NCI-H187 treated with DMSO at 0.1 percent for 48 hours (cell line): ENCODE measurements around the gene FAM20C.

Source experiments
- DNase-seq: peaks from one replicate; lab custom pipeline; 2025; lab: John Stamatoyannopoulos, UW

FAM20C gene

GRCh38 chr7:245574-246295 is 53.4 kb downstream of the FAM20C start:
- no peak for DNase-seq

- DNase-seq = no peak
Observed at GRCh38 chr7:246451-246850, 54.1 kb downstream of the FAM20C start.

DNA sequence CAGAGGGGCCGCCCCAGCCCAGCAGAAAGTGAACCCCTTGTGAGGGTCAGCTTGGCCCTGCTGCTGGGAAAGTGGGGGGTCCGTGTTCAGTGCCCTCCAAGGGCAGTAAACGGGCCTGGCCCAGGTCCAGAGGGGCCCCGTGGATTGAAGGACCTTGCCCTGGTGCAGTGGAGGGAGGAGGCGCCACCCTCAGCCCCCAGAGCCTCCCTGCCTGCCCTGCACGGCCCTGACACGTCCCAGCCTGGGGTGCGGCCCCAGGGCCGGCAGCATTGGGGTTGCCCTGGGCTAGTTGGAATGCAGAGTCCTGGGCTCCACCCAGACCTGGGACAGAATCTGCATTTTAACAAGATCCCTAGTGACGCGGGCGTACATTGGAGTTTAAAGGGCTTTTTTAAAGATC is 54.8 kb downstream of the FAM20C start:
- DNase-seq = no peak

GRCh38 chr7:247636-248035 is 55.3 kb downstream of the FAM20C start:
- no peak for DNase-seq

- no peak for DNase-seq
Observed at GRCh38 chr7:248732-249435, 56.5 kb downstream of the FAM20C start.

- no peak for DNase-seq
Observed at GRCh38 chr7:249989-250388, 57.6 kb downstream of the FAM20C start.

GRCh38 chr7:250523-250922 is 58.2 kb downstream of the FAM20C start:
- no peak for DNase-seq

- DNase-seq = no peak
Observed at GRCh38 chr7:251005-251404, 58.6 kb downstream of the FAM20C start.

- no peak for DNase-seq
Observed at GRCh38 chr7:251446-252175, 59.2 kb downstream of the FAM20C start.

- DNase-seq = no peak
Observed at GRCh38 chr7:252216-252965, 60.0 kb downstream of the FAM20C start.

DNA sequence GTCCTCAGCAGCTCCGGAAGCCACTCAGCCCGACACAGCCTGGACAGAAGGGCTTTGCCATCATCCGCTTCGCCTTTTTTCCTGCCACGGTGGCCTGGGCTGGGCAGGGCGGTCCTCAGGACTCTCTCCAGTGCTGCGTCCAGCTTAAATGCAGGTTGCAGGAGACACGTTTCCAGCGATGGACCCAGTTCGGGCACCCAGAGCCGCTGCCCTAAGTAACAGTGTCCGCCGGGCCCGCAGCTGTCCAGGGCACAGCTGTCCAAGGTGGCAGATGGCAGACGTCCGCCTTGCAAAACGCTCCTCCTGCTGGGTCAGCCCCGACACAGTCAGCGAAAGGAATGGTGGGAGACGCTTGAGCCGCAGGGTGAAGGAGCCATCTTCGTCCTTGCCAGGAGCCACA is 60.6 kb downstream of the FAM20C start:
- DNase-seq = no peak

DNA sequence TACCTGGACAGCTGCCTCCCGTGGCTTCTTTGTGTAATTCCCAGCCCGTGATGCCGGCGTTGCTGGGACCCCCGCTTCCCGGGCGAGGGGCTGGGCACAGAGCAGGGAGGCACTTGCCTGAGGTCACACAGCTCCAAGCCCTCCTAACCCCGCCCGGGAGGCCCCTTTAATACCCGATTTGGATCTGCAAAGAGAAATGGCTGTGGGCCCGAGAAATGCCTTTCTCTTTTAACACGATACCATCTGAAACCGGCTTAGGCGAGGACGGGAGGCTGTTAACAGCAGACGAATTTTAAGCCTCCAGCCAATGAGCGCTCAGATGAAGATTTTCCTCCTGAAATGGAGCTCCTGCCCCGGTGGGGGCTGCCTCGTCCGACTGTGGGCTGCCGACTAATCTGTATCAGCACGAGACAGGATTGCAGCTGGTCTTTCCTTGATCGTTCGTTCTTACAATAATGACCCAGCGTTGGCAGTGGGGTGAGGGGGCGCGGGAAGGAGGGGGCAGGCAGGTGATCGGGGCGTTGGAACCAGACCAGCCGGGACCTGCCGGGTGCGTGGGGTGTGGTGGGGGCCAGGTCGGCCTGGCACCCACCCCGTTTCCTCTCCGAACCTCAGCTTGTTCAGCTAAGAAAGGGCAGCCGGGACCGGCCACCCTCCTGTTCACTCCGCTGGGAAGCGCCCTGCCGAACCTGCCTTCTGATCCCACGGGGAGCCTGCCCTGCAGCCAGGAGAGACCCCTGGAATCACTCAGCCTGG is 61.4 kb downstream of the FAM20C start:
- no peak for DNase-seq

GRCh38 chr7:254337-255037 is 62.1 kb downstream of the FAM20C start:
- no peak for DNase-seq

DNA sequence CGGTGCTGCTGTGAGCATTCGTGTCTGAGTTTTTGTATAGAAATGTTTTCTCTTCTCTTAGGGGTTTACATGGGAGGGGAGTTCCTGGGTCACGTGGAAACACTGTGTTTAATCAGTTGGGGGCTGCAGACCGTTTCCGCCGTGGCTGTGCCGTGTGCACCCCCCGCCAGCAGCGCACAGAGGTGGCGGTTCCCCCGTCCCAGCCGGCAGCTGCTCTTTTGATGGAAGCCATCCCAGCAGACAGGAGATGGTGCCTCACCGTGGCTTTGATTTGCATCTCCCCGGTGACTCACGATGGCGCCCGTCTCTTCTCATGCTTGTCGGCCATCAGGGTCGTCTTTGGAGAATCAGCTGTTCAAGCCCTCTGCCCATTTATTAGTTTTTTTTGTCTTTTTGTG is 62.7 kb downstream of the FAM20C start:
- DNase-seq = no peak

DNA sequence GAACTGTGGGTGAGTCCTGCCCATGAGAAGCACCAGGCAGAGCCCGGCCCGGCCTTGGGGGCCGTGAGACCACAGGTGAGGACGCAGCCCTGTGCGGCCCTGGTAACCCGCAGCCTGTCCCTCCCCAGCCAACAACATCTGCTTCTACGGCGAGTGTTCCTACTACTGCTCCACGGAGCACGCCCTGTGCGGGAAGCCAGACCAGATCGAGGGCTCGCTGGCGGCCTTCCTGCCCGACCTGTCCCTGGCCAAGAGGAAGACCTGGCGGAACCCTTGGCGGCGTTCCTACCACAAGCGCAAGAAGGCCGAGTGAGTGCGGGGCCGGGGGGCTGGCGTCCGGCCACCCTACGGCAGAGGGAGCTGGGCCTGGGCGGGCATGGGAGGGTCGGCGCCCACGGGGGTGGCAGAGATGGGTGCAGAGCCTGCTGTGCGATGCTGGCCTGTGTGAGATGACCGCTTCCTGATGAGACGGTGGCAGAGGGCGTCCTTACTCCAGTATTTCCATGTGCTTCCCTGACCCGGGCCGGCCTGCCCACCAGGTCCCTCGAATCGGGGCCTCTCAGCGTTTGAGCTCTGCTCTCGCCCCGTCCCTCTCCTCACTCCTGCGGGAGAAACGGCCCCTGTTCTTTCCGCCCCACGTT is 63.5 kb downstream of the FAM20C start:
- DNase-seq = no peak

DNA sequence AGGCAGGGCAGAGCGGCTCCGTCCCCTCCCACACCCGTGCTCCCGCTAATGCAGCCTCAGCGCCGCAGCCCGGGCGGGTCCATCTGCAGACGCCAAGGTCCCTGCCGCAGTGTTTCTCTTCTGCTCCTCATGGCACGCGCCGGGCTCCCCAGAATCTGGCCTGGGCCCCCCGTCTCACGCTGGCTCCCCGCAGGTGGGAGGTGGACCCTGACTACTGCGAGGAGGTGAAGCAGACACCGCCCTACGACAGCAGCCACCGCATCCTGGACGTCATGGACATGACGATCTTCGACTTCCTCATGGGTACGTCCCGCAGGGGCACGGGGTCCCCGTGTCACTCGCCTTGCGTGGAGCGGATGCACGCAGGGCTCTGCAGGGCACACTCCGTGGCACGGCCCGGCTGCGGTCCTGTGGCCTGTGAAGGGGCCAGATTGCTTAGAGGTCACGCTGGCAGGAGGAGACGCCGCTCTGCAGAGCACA is 64.1 kb downstream of the FAM20C start:
- no peak for DNase-seq

GRCh38 chr7:256981-257646 is 64.7 kb downstream of the FAM20C start:
- DNase-seq = no peak

DNA sequence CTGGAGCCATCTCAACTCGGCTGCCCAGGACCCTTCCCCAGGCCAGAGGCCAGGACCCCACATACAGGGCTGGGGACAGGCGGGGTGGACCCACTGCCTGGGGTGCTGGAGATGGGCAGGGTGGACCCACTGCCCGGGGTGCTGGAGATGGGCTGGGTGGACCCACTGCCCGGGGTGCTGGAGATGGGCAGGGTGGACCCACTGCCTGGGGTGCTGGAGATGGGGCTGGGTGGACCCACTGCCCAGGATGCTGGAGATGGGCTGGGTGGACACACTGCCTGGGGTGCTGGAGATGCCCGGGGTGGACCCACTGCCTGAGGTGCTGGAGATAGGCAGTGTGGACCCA is 65.2 kb downstream of the FAM20C start:
- DNase-seq = no peak

- no peak for DNase-seq
Observed at GRCh38 chr7:258476-259190, 66.3 kb downstream of the FAM20C start.
